ENCODE results near the gene FAM149B1.
"Not testable (repeated sequence)": the region's sequence is repeated elsewhere in the genome, so short reads cannot be mapped to it uniquely, and the experiment has no call there.

FAM149B1 gene

GRCh38 chr10:73167783-73168464, at the start of gene FAM149B1, which contains the start of gene ECD:
Gene FAM149B1, plus strand, starts transcription at chr10:73168119. Its CDS starts 221 bp downstream, at chr10:73168340.
Gene ECD, minus strand, starts transcription at chr10:73168008. Its CDS starts 4,071 bp downstream, at chr10:73163937.
- peaks cover 33% of the 10 kb centered on the region for H3K4me1 Mint-ChIP-seq
- ATAC-seq: peak; percentile 99
- H3K9me3 Mint-ChIP-seq: no peaks in the 10 kb centered on the region
- H3K27ac Mint-ChIP-seq: peak within 1 kb of the TSS; percentile 94
- no peaks in the 10 kb centered on the region for H3K27me3 Mint-ChIP-seq
- peaks cover 20% of the 10 kb centered on the region for H3K36me3 Mint-ChIP-seq
- peak within 1 kb of the TSS; percentile 99 for H3K4me3 Mint-ChIP-seq

- H3K27me3 Mint-ChIP-seq: no peaks in the 10 kb centered on the region
- H3K9me3 Mint-ChIP-seq: no peaks in the 10 kb centered on the region
- peaks cover 6% of the 10 kb centered on the region for H3K36me3 Mint-ChIP-seq
- no peak overlapping the region for H3K27ac Mint-ChIP-seq
- ATAC-seq: no peak
- H3K4me1 Mint-ChIP-seq: no peaks in the 10 kb centered on the region
- H3K4me3 Mint-ChIP-seq: no peak overlapping the region
Measured at GRCh38 chr10:73119457-73119856, 48.5 kb upstream of the FAM149B1 start.

GRCh38 chr10:73119952-73120351, 48.0 kb upstream of the FAM149B1 start:
- Mint-ChIP-seq H3K4me3 (no peak overlapping the region), H3K27me3 (no peaks in the 10 kb centered on the region), H3K9me3 (no peaks in the 10 kb centered on the region), H3K4me1 (no peaks in the 10 kb centered on the region), H3K36me3 (peaks cover 6% of the 10 kb centered on the region), H3K27ac (no peak overlapping the region)
- no peak for ATAC-seq

GRCh38 chr10:73126343-73126742, 41.6 kb upstream of the FAM149B1 start:
- H3K4me1 Mint-ChIP-seq: peaks cover 5% of the 10 kb centered on the region
- no peak overlapping the region for H3K4me3 Mint-ChIP-seq
- H3K9me3 Mint-ChIP-seq: no peaks in the 10 kb centered on the region
- no peaks in the 10 kb centered on the region for H3K27me3 Mint-ChIP-seq
- H3K36me3 Mint-ChIP-seq: peaks cover 28% of the 10 kb centered on the region
- no peak overlapping the region for H3K27ac Mint-ChIP-seq
- no peak for ATAC-seq

GRCh38 chr10:73131301-73131700, 36.6 kb upstream of the FAM149B1 start:
- ATAC-seq: no peak
- Mint-ChIP-seq H3K27me3 (no peaks in the 10 kb centered on the region), H3K27ac (peak overlapping the region; percentile 41), H3K4me1 (peaks cover 12% of the 10 kb centered on the region), H3K9me3 (no peaks in the 10 kb centered on the region), H3K36me3 (peaks cover 43% of the 10 kb centered on the region), H3K4me3 (no peak overlapping the region)

- H3K4me3 Mint-ChIP-seq: no peak overlapping the region
- peak overlapping the region; percentile 41 for H3K27ac Mint-ChIP-seq
- H3K9me3 Mint-ChIP-seq: no peaks in the 10 kb centered on the region
- peaks cover 38% of the 10 kb centered on the region for H3K36me3 Mint-ChIP-seq
- H3K27me3 Mint-ChIP-seq: no peaks in the 10 kb centered on the region
- peaks cover 12% of the 10 kb centered on the region for H3K4me1 Mint-ChIP-seq
- ATAC-seq: no peak
Measured at GRCh38 chr10:73131913-73132686, 35.8 kb upstream of the FAM149B1 start.

- H3K27ac Mint-ChIP-seq: no peak overlapping the region
- no peak for ATAC-seq
- H3K27me3 Mint-ChIP-seq: no peaks in the 10 kb centered on the region
- H3K36me3 Mint-ChIP-seq: peaks cover 42% of the 10 kb centered on the region
- H3K4me3 Mint-ChIP-seq: no peak overlapping the region
- H3K9me3 Mint-ChIP-seq: no peaks in the 10 kb centered on the region
- peaks cover 12% of the 10 kb centered on the region for H3K4me1 Mint-ChIP-seq
Measured at GRCh38 chr10:73134727-73135126, 33.2 kb upstream of the FAM149B1 start.

GRCh38 chr10:73136627-73137026, 31.3 kb upstream of the FAM149B1 start:
- Mint-ChIP-seq H3K27me3 (no peaks in the 10 kb centered on the region), H3K4me3 (no peak overlapping the region), H3K4me1 (peaks cover 8% of the 10 kb centered on the region), H3K27ac (no peak overlapping the region), H3K9me3 (no peaks in the 10 kb centered on the region), H3K36me3 (peaks cover 36% of the 10 kb centered on the region)
- no peak for ATAC-seq

- no peaks in the 10 kb centered on the region for H3K9me3 Mint-ChIP-seq
Measured at GRCh38 chr10:73139251-73139650, 28.7 kb upstream of the FAM149B1 start.

GRCh38 chr10:73141603-73142002, 26.3 kb upstream of the FAM149B1 start:
- Mint-ChIP-seq H3K4me3 (no peak overlapping the region), H3K36me3 (peaks cover 47% of the 10 kb centered on the region), H3K9me3 (no peaks in the 10 kb centered on the region), H3K27me3 (no peaks in the 10 kb centered on the region), H3K4me1 (no peaks in the 10 kb centered on the region), H3K27ac (no peak overlapping the region)
- no peak for ATAC-seq

More at GRCh38 chr10:73139251-73139650, 28.7 kb upstream of the FAM149B1 start:
- Mint-ChIP-seq H3K27ac (no peak overlapping the region), H3K36me3 (peaks cover 37% of the 10 kb centered on the region), H3K4me1 (no peaks in the 10 kb centered on the region), H3K27me3 (no peaks in the 10 kb centered on the region), H3K4me3 (no peak overlapping the region)
- no peak for ATAC-seq

GRCh38 chr10:73150633-73151413, 17.1 kb upstream of the FAM149B1 start:
- H3K4me1 Mint-ChIP-seq, H3K27me3 Mint-ChIP-seq, H3K27ac Mint-ChIP-seq, H3K9me3 Mint-ChIP-seq, H3K4me3 Mint-ChIP-seq, ATAC-seq: not testable (repeated sequence)
- peaks cover 41% of the 10 kb centered on the region for H3K36me3 Mint-ChIP-seq

- no peaks in the 10 kb centered on the region for H3K27me3 Mint-ChIP-seq
- H3K4me3 Mint-ChIP-seq: no peak overlapping the region
- H3K36me3 Mint-ChIP-seq: peaks cover 44% of the 10 kb centered on the region
- no peak overlapping the region for H3K27ac Mint-ChIP-seq
- H3K9me3 Mint-ChIP-seq: no peaks in the 10 kb centered on the region
- H3K4me1 Mint-ChIP-seq: no peaks in the 10 kb centered on the region
- no peak for ATAC-seq
Measured at GRCh38 chr10:73152009-73152408, 15.9 kb upstream of the FAM149B1 start.

- no peak for ATAC-seq
- peaks cover 28% of the 10 kb centered on the region for H3K36me3 Mint-ChIP-seq
- no peak overlapping the region for H3K27ac Mint-ChIP-seq
- peaks cover 8% of the 10 kb centered on the region for H3K4me1 Mint-ChIP-seq
- no peaks in the 10 kb centered on the region for H3K9me3 Mint-ChIP-seq
- no peak overlapping the region for H3K4me3 Mint-ChIP-seq
- no peaks in the 10 kb centered on the region for H3K27me3 Mint-ChIP-seq
Measured at GRCh38 chr10:73156054-73156453, 11.9 kb upstream of the FAM149B1 start.

GRCh38 chr10:73159038-73159648, 8.8 kb upstream of the FAM149B1 start:
- no peaks in the 10 kb centered on the region for H3K9me3 Mint-ChIP-seq
- H3K4me1 Mint-ChIP-seq: peaks cover 29% of the 10 kb centered on the region
- no peak for ATAC-seq
- H3K27me3 Mint-ChIP-seq: no peaks in the 10 kb centered on the region
- H3K27ac Mint-ChIP-seq: no peak overlapping the region
- no peak overlapping the region for H3K4me3 Mint-ChIP-seq
- peaks cover 31% of the 10 kb centered on the region for H3K36me3 Mint-ChIP-seq

GRCh38 chr10:73161079-73161478, 6.8 kb upstream of the FAM149B1 start:
- H3K4me3 Mint-ChIP-seq: no peak overlapping the region
- H3K4me1 Mint-ChIP-seq: peaks cover 43% of the 10 kb centered on the region
- peak overlapping the region; percentile 46 for H3K27ac Mint-ChIP-seq
- no peaks in the 10 kb centered on the region for H3K9me3 Mint-ChIP-seq
- H3K36me3 Mint-ChIP-seq: peaks cover 37% of the 10 kb centered on the region
- no peak for ATAC-seq
- no peaks in the 10 kb centered on the region for H3K27me3 Mint-ChIP-seq
